HL-60 (cell line): Measurements from ENCODE around the gene ZNF334.

Source experiments
- CTCF ChIP-seq: IDR thresholded peaks from one replicate; pipeline ENCODE4 v1.5.1; 2011; ENCODE audit warnings: low read length, control low read depth, inconsistent platforms; ENCODE audit not compliant: insufficient read depth
- GABPA ChIP-seq: IDR thresholded peaks from 2 replicates; pipeline ENCODE4 v1.6.1; 2012; ENCODE audit warnings: low read depth
- POLR2AphosphoS5 ChIP-seq: IDR thresholded peaks from 2 replicates; pipeline ENCODE4 v1.6.1; 2012; ENCODE audit warnings: low read depth
- REST ChIP-seq: IDR thresholded peaks from 2 replicates; pipeline ENCODE4 v1.6.1; 2012; ENCODE audit warnings: low read depth; ENCODE audit not compliant: insufficient replicate concordance
- SPI1 ChIP-seq: IDR thresholded peaks from 2 replicates; pipeline ENCODE4 v1.6.1; 2012; ENCODE audit warnings: low read depth, mild to moderate bottlenecking, borderline replicate concordance

- TF ChIP-seq GABPA: no peak
- no peak for TF ChIP-seq CTCF
- TF ChIP-seq REST: no peak
- no peak for TF ChIP-seq POLR2AphosphoS5
- TF ChIP-seq SPI1: no peak
These were observed 34.6 kb upstream of the ZNF334 start for GRCh38 chr20:46547995-46548394.
